D341Med (cell line): Measurements from ENCODE around the gene DOK5.

Experiments
- DNase-seq: peaks from one replicate; pipeline ENCODE4 v3.0.0; 2012; ENCODE audit warnings: low spot score

Gene DOK5

GRCh38 chr20:54560357-54560756 lies 85.0 kb downstream of the DOK5 start:
- DNase-seq: no peak

DNA sequence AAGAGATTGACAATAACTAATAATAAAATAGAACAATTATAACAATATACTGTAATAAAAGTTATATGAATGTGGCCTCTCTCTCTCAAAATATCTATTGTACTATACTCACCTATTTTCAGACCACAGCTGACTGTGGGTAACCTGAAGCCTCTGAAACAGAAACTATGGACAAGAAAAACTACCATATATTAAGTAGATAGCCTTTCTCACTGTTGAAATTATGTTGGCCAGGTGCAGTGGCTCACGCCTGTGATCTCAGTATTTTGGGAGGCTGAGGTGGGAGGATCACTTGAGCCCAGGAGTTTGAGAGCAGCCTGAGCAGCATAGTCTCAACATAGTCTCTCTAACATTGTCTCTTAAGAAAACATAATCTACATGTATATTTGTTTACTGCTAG lies 89.9 kb downstream of the DOK5 start:
- no peak for DNase-seq

DNA sequence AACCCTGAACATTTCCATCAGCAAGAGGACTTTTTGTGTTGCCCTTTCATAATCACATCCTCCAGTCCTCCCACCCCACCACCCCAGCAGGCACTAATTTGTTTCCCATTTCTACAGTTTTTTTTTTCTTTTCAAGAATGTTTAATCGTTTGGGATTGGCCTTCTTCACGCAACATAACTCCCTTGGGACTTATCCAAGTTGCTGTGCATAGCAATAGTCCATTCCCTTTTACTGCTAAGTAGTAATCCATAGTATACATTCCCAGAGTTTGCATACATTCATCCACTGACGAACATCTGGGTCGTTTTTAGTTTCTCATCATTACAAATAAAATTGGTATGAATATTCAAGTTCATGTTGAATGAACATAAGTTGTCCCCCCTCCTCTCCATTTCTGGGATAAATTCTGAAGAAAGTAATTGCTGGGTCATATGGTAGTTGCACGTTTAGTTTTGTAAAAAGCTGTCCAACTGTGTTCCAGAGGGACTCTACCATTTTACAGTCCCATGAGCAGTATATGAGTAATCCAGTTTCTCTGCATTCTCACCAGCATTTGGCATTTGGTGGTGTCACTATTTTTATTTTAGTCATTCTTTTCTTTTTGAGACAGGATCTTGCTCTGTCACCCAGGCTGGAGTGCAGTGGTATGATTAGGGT lies 90.8 kb downstream of the DOK5 start:
- DNase-seq: no peak

DNA sequence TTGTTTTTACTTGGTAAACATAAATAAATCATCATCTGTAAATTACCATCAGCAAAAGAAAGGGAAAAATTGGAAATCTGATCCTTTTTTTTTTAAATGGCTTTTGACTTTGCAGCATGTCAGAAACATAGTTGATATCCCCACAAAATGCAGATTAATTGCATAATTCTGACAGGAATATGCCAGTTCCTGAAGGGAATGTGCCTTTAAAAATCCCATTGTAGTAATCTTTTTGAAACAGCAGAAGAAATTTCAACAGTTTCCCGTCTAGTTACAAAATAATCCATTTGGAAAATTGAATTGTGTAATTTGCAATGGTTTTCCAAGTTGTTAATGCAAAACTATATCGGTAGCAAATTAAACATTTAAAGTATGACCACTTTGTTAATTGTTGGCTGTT lies 95.2 kb downstream of the DOK5 start:
- DNase-seq: no peak

GRCh38 chr20:54572665-54573435 lies 97.5 kb downstream of the DOK5 start:
- no peak for DNase-seq

- DNase-seq: no peak
These were observed 98.4 kb downstream of the DOK5 start for GRCh38 chr20:54573838-54574237.

GRCh38 chr20:54576518-54576917 lies 101.1 kb downstream of the DOK5 start:
- no peak for DNase-seq

- no peak for DNase-seq
These were observed 102.2 kb downstream of the DOK5 start for GRCh38 chr20:54577637-54578036.

- DNase-seq: no peak
These were observed 109.8 kb downstream of the DOK5 start for GRCh38 chr20:54585217-54585616.

- no peak for DNase-seq
These were observed 112.0 kb downstream of the DOK5 start for GRCh38 chr20:54587408-54587807.

- no peak for DNase-seq
These were observed 114.1 kb downstream of the DOK5 start for GRCh38 chr20:54589402-54590030.

DNA sequence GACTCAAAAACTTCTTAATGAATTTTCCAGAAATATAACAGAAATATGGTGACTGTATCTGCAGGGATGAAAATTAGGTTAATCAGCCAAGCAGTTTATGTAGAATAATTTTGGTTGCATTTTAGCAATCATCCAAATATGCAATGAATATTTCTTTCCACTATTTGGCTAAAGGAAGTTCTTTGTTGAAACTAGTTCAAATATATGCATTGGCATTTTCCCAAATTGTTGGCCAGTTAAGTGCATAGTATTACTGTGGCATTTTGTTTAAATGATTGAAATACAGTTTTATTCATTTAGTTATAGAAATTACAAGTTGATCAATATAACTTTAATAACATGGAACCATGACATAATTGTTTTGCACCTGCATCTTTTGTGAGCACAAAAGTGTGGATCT lies 115.5 kb downstream of the DOK5 start:
- DNase-seq: no peak

- no peak for DNase-seq
These were observed 121.3 kb downstream of the DOK5 start for GRCh38 chr20:54596651-54597050.

GRCh38 chr20:54598352-54598751 lies 123.0 kb downstream of the DOK5 start:
- DNase-seq: no peak

DNA sequence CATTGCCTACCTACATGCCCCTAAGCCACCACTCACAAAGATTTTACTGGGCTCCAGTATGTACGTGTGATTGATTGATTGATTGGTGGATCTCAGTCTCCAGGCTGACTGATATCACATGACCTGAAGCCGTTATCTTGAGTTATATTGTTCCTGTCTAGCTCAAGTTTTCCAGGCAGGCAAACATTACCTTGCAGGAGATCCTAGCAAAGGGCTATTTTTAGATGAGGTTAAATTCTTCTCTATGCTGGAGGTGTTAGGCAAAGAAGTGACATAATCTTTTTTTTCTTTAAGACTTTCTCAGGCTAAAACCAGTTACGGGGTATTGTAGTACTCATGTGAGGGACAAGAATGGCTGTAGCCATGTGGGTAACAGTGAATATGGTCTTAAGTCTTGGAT lies 125.2 kb downstream of the DOK5 start:
- no peak for DNase-seq

DNA sequence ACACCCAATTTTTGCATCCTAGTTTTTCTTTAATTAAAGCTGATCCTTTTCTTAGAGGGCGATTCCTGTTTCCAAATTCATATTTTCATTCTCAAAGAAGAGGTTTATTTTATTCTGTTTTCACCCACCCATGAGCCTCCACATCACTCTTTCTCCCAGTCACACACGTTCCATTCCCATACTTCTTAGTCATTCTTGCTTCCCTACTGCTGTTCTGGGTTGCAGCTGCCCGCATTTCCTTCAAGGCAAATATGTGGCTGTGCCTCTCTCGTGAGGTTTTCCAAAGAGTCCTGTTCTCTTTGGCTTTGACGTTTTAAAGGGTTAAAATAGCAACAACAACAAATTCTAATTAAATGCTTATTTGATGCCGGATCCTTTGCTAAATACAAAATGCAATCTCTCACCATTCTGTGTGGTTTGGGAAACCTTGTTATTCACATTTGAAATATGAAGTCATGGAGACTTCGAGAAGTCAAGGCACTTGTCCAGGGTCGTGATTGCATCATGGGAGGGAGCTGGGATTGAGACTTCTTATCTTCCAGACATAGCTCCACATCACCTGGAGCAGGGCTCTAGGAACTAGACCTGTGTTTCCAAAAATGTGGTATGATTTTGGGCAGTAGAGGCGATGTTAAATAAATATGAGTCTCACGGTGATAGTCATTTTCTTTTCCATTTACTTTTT lies 126.6 kb downstream of the DOK5 start:
- DNase-seq: no peak

DNA sequence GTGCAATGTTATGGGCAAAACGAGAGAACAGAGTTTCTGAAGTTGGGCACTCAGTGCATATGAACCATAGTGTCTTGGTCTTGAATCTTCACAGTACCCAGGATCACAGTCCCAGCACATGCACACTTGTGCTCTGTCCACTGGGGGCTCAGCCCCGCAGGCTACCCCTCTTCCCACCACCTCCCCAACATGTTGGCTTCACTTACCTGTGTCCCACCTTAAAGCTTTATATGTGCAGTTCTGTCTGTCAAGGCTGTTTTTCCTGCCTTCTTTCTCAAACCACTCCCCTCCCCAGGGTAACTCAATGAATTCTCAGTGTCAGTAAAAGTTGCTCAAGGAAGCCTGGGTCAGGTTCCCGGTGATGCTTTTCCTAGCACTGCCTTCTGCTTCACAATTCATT lies 129.9 kb downstream of the DOK5 start:
- no peak for DNase-seq

DNA sequence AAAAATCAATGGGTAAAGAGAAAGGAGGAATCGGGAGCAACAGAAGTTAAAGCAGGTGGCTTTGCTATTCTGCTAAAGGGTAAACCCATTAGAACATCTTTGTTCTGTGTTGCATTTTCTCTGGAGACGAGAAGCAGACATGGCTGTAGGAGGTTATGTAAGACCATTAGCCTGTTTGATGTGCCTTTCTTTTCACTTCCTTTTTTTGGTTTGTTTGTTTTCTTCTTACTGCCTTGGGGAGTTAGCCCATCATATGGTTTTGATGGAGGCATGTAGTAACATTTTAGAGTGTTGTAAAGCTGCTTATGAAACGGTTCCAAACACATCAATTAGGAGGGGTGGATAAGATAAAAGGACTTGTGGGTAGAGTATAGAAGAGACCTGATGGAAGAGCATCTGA lies 131.0 kb downstream of the DOK5 start:
- no peak for DNase-seq

DNA sequence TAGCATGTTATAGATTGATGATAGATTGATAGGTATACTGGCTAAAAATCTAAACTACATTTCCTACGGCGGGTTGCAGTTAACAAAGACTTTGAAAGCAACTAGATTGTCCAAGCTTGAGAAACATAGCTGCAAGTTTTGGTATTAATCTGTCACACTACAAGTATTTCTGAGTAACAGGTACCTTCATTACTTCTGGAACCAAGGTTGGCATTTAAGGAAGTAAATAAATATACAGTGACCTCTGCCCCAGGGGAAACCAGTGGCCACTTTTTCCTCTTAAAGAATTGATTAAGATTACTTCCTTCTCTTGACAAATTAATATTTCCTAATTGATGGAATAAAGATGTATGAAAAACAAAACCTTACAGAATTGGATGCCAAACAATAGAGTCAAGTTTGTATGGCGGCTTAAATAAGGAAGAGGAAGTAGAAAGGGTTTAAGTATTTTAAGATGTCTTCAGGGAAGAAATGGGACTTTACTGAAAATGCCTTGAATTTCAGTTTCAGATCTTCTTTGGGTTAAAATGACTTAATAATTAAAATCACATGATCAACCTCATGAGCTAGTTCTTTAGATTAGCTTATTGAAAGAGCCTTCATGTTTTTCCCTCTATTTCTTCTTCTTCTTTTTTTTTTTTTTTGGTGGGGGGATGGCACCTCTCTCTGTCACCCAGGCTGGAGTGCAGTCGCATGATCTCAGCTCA lies 132.8 kb downstream of the DOK5 start:
- no peak for DNase-seq

GRCh38 chr20:54608943-54609342 lies 133.6 kb downstream of the DOK5 start:
- DNase-seq: no peak

DNA sequence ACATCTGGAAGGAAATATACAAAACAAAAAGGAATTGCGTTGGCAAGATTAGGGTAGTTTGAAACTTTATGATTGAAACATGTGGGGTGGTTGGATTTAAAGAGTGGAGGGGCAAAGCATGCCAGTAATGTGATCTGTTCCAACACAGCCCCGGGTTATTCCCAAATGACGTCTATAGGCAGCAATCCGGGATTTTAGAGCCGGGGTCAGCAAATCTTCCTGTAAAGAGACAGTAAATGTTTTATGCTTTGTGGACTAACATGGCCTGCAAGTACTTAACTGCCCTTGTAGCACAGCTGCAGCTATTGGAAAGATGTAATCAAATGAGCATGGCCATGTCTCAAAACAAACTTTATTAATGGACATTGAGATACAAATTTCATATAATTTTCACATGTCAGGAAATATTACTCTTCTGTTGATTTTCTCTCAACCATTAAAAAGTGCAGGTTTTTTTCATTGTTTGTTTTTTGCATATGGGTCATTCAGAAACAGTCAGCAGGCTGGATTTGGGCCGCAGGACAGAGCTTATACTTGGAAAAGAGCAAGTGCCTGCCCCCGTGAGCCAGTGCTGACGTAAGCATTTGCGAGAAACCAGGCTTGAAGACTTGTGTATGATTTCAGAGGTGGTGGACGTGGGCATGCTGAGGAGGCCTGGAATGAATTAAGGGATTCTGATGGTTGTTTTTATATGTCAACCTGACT lies 136.5 kb downstream of the DOK5 start:
- no peak for DNase-seq

DNA sequence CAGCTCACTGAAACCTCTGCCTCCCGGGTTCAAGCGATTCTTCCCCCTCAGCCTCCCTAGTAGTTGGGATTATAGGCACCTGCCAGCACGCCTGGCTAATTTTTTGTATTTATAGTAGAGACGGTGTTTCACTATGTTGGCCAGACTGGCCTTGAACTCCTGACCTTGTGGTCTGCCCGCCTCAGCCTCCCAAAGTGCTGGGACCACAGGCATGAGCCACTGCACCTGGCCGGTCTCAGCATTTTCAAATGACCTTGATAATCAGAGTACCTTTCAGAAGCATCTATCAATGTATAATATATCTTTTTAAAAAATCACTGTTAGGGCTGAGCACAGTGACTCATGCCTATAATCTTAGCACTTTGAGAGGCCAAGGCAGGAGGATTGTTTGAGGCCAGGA lies 143.0 kb downstream of the DOK5 start:
- DNase-seq: no peak
